SK-N-SH treated with all-trans-retinoic acid at 6 μM for 48 hours (cell line): Measurements from ENCODE around the gene CRYAB.
"Not testable (repeated sequence)": the region's sequence is repeated elsewhere in the genome, so short reads cannot be mapped to it uniquely, and the experiment has no call there.

Experiments
- ATAC-seq: fragments of 200-7000 bp; cut with Tn5 transposase; 3 replicates; pipeline ENCODE4 v1.9.1; 2020; ENCODE audit warnings: mild to moderate bottlenecking, moderate library complexity
- ARNTL ChIP-seq: fragments of 450-650 bp; formaldehyde crosslinking; IDR thresholded peaks from 2 replicates; pipeline ENCODE4 v1.5.0; 2020; ENCODE audit warnings: low read depth, mild to moderate bottlenecking, moderate library complexity, borderline replicate concordance
- ESRRG ChIP-seq: fragments of 250-450 bp; sonication (Bioruptor Pico); IDR thresholded peaks from 2 replicates; pipeline ENCODE4 v1.6.1; 2021; ENCODE audit warnings: mild to moderate bottlenecking
- GLIS3 ChIP-seq: fragments of 250-450 bp; sonication (Bioruptor Pico); IDR thresholded peaks from 2 replicates; pipeline ENCODE4 v1.5.0; 2020; ENCODE audit warnings: mild to moderate bottlenecking, moderate library complexity
- ISL1 ChIP-seq: fragments of 250-450 bp; sonication (Bioruptor Pico); IDR thresholded peaks from 2 replicates; pipeline ENCODE4 v2.1.2; 2022; ENCODE audit warnings: mild to moderate bottlenecking, moderate library complexity
- OSR1 ChIP-seq: fragments of 250-450 bp; sonication (Bioruptor Pico); IDR thresholded peaks from 2 replicates; pipeline ENCODE4 v1.8.0; 2022; ENCODE audit warnings: moderate library complexity, mild to moderate bottlenecking, inconsistent platforms
- PPARA ChIP-seq: fragments of 250-450 bp; sonication (Bioruptor Pico); IDR thresholded peaks from 2 replicates; pipeline ENCODE4 v1.5.0; 2020; ENCODE audit warnings: mild to moderate bottlenecking, borderline replicate concordance
- RARB ChIP-seq: fragments of 250-450 bp; sonication (Bioruptor Pico); IDR thresholded peaks from 2 replicates; pipeline ENCODE4 v1.8.0; 2021; ENCODE audit warnings: mild to moderate bottlenecking, moderate library complexity
- SNAI2 ChIP-seq: fragments of 250-450 bp; sonication (Bioruptor Pico); IDR thresholded peaks from 2 replicates; pipeline ENCODE4 v1.5.0; 2020; ENCODE audit warnings: mild to moderate bottlenecking, moderate library complexity
- TCF4 ChIP-seq: fragments of 250-450 bp; sonication (Bioruptor Pico); IDR thresholded peaks from 2 replicates; pipeline ENCODE4 v1.8.0; 2021; ENCODE audit warnings: mild to moderate bottlenecking, moderate library complexity, borderline replicate concordance
- TOX ChIP-seq: fragments of 250-450 bp; sonication (Bioruptor Pico); IDR thresholded peaks from 2 replicates; pipeline ENCODE4 v1.8.0; 2021; ENCODE audit warnings: mild to moderate bottlenecking, moderate library complexity, borderline replicate concordance
- ZFP3 ChIP-seq: fragments of 250-450 bp; sonication (Bioruptor Pico); IDR thresholded peaks from 2 replicates; pipeline ENCODE4 v1.5.0; 2020; ENCODE audit warnings: mild to moderate bottlenecking, moderate library complexity
- ZNF565 ChIP-seq: fragments of 450-650 bp; formaldehyde crosslinking; conservative IDR thresholded peaks from 2 replicates; pipeline ENCODE4 v1.5.0; 2020; ENCODE audit warnings: low read depth, mild to moderate bottlenecking, moderate library complexity
- ZNF70 ChIP-seq: fragments of 450-650 bp; formaldehyde crosslinking; IDR thresholded peaks from 2 replicates; pipeline ENCODE4 v1.5.0; 2020; ENCODE audit warnings: mild to moderate bottlenecking, moderate library complexity
- ZNF8 ChIP-seq: fragments of 450-650 bp; formaldehyde crosslinking; IDR thresholded peaks from 2 replicates; pipeline ENCODE4 v1.5.0; 2020; ENCODE audit warnings: mild to moderate bottlenecking, moderate library complexity
- TF ChIP-seq, protein P1 (sequence below): fragments of 250-450 bp; sonication (Bioruptor Pico); IDR thresholded peaks from 2 replicates; pipeline ENCODE4 v1.8.0; 2020; ENCODE audit warnings: mild to moderate bottlenecking, moderate library complexity, borderline replicate concordance
- TF ChIP-seq, protein P2 (sequence below): fragments of 250-450 bp; sonication (Bioruptor Pico); IDR thresholded peaks from 2 replicates; pipeline ENCODE4 v1.5.1; 2021; ENCODE audit warnings: mild to moderate bottlenecking, moderate library complexity
- TF ChIP-seq, protein P3 (sequence below): fragments of 250-450 bp; sonication (Bioruptor Pico); IDR thresholded peaks from 2 replicates; pipeline ENCODE4 v1.8.0; 2021; ENCODE audit warnings: low read depth, mild to moderate bottlenecking, moderate library complexity, borderline replicate concordance
- TF ChIP-seq, protein P4 (sequence below): fragments of 250-450 bp; sonication (Bioruptor Pico); IDR thresholded peaks from 2 replicates; pipeline ENCODE4 v1.5.0; 2020; ENCODE audit warnings: mild to moderate bottlenecking, moderate library complexity

CRYAB gene

DNA sequence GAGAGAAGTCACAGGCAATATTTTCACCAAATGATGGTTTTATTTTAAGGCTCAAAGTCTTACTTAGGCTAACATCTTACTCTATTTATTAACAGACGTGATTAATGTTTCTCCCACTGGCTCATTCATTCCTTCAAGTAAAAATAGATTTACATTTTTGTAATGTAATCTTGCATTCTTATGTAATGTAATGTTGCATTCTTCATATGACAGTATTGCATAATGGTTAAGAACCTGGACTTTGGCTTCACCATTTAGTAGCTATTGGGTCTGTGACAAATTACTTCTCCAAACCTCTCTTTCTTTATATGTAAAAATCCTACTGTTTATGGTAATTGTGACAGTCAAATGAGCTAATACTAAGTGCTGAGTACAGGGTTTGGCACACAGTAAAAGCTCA is 22.3 kb upstream of the CRYAB start:
- TF ChIP-seq ISL1 (CRISPR knock-in tag), result peak; percentile 72
- no peak for TF ChIP-seq ZFP3 (CRISPR knock-in tag)
- TF ChIP-seq, protein P1, sequence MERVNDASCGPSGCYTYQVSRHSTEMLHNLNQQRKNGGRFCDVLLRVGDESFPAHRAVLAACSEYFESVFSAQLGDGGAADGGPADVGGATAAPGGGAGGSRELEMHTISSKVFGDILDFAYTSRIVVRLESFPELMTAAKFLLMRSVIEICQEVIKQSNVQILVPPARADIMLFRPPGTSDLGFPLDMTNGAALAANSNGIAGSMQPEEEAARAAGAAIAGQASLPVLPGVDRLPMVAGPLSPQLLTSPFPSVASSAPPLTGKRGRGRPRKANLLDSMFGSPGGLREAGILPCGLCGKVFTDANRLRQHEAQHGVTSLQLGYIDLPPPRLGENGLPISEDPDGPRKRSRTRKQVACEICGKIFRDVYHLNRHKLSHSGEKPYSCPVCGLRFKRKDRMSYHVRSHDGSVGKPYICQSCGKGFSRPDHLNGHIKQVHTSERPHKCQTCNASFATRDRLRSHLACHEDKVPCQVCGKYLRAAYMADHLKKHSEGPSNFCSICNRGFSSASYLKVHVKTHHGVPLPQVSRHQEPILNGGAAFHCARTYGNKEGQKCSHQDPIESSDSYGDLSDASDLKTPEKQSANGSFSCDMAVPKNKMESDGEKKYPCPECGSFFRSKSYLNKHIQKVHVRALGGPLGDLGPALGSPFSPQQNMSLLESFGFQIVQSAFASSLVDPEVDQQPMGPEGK (CRISPR knock-in tag), result no peak
- no peak for ATAC-seq

DNA sequence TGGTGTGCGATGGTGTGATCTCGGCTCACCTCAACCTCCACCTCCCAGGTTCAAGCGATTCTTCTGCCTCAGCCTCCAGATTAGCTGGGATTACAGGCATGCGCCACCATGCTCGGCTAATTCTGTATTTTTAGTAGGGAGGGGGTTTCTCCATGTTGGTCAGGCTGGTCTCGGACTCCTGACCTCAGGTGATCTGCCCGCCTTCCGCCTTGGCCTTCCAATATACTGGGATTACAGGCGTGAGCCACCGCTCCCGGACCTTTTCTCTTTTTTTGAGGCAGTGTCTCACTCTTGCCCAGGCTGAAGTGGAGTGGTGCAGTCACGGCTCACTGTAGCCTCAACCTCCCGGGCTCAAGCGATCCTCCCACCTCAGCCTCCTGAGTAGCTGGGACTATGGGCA is 21.6 kb upstream of the CRYAB start:
- ATAC-seq, result not testable (repeated sequence)

DNA sequence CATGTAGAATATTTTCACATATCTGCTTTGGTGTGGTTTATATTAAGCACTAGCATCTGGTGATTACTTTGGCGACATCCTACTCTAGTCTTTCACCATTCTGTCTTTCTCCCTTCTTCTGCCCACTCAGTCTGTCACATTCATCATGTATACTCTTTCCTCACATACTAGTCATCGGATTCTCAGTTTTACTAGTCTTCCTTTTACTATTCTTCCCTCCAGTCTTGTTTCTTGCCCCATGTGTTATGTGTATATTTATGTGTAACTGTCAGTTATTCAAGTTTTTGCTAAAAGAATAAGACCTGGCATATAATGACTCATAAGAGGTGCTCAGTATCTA is 21.0 kb upstream of the CRYAB start:
- TF ChIP-seq, protein P2, sequence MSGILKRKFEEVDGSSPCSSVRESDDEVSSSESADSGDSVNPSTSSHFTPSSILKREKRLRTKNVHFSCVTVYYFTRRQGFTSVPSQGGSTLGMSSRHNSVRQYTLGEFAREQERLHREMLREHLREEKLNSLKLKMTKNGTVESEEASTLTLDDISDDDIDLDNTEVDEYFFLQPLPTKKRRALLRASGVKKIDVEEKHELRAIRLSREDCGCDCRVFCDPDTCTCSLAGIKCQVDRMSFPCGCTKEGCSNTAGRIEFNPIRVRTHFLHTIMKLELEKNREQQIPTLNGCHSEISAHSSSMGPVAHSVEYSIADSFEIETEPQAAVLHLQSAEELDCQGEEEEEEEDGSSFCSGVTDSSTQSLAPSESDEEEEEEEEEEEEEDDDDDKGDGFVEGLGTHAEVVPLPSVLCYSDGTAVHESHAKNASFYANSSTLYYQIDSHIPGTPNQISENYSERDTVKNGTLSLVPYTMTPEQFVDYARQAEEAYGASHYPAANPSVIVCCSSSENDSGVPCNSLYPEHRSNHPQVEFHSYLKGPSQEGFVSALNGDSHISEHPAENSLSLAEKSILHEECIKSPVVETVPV (CRISPR knock-in tag), result no peak
- TF ChIP-seq ZNF8 (CRISPR knock-in tag), result no peak
- no peak for TF ChIP-seq TOX (CRISPR knock-in tag)
- TF ChIP-seq TCF4 (CRISPR knock-in tag), result no peak
- TF ChIP-seq GLIS3 (CRISPR knock-in tag), result no peak
- no peak for TF ChIP-seq ESRRG (CRISPR knock-in tag)
- TF ChIP-seq, protein P1 (CRISPR knock-in tag), result no peak
- ATAC-seq, result no peak

DNA sequence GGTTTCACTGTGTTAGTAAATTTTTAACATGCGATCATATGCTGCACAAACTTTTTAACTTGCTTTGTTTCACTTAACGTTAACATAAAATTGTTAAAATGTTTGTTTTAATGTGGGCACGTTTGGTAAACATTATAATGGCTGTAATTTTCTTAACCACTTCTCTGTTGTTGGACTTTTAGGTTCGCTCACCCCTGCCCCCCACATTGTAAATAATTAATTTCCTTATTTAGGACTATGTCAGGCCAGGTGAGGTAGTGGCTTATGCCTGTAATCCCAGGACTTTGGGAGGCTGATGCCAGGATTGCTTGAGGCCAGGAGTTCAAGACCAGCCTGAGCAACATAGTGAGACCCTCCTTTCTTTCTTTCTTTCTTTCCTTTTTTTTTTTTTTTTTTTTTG is 18.9 kb upstream of the CRYAB start:
- no peak for TF ChIP-seq ESRRG (CRISPR knock-in tag)
- TF ChIP-seq, protein P1 (CRISPR knock-in tag), result no peak
- ATAC-seq, result no peak

DNA sequence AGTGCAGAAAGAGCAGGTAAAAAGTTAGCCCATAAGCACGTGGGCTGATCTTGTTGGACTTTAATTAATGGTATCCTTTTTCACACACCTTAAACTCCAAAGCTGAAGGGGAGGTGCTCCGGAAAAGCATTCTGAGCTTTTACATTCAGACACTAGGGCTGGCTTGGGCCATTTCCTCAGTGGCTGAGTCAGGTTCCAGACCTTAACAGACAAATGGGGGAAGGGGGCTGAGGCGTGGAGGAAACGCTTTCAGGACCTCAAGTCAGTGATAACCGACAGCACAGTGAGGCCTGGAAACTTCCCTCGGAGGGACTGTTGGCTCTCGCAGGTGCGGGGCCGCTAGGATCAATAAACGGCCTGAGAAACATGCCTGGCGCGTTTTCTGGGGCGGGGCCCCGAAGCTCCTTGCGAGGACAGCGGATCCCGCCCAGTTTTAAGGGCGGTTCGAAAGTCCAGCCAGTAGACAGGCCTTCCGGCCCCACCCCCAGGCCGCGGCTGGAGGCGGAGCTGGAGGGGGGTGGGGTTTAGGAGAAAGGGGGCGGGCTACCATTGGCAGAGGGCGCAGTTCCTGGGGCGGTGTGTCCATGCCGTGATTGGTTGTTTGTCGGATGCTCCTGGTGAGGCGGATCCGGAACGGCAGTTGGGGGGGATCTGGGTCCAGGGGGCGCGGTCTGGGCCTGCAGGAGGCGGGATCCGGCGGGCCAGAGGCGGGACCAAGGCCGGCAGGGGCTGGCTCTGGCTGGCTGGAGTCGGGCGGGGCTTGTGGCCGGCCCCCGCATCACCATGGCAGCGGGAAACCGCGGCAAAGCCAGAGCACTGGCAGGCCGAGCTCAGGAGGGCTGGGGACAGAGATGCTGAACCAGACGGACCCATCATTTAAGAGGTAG is 15.2 kb upstream of the CRYAB start:
- TF ChIP-seq ZNF8 (CRISPR knock-in tag) (no peak), GLIS3 (CRISPR knock-in tag) (no peak)
- TF ChIP-seq, protein P3, sequence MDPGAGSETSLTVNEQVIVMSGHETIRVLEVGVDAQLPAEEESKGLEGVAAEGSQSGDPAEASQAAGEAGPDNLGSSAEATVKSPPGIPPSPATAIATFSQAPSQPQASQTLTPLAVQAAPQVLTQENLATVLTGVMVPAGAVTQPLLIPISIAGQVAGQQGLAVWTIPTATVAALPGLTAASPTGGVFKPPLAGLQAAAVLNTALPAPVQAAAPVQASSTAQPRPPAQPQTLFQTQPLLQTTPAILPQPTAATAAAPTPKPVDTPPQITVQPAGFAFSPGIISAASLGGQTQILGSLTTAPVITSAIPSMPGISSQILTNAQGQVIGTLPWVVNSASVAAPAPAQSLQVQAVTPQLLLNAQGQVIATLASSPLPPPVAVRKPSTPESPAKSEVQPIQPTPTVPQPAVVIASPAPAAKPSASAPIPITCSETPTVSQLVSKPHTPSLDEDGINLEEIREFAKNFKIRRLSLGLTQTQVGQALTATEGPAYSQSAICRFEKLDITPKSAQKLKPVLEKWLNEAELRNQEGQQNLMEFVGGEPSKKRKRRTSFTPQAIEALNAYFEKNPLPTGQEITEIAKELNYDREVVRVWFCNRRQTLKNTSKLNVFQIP (CRISPR knock-in tag), result no peak
- ATAC-seq, result peak; percentile 95

DNA sequence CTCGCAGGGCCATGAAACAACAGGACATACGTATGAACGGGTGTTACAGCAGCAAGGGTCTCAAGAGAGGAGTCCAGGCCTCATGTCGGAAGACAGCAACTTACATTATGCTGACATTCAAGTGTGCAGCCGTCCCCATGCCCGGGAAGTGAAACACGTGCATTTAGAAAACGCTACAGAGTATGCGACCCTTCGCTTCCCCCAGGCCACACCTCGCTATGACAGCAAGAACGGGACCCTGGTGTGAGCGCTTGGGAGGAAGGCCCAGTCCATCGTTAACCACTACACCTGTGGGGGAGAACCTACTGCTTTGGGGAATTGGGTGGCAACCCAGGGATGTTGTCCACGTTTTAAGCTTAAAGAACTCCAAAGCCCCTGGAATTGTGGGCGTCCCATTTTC is 14.4 kb upstream of the CRYAB start:
- ATAC-seq, result no peak
- TF ChIP-seq ZNF8 (CRISPR knock-in tag), result no peak
- TF ChIP-seq, protein P4, sequence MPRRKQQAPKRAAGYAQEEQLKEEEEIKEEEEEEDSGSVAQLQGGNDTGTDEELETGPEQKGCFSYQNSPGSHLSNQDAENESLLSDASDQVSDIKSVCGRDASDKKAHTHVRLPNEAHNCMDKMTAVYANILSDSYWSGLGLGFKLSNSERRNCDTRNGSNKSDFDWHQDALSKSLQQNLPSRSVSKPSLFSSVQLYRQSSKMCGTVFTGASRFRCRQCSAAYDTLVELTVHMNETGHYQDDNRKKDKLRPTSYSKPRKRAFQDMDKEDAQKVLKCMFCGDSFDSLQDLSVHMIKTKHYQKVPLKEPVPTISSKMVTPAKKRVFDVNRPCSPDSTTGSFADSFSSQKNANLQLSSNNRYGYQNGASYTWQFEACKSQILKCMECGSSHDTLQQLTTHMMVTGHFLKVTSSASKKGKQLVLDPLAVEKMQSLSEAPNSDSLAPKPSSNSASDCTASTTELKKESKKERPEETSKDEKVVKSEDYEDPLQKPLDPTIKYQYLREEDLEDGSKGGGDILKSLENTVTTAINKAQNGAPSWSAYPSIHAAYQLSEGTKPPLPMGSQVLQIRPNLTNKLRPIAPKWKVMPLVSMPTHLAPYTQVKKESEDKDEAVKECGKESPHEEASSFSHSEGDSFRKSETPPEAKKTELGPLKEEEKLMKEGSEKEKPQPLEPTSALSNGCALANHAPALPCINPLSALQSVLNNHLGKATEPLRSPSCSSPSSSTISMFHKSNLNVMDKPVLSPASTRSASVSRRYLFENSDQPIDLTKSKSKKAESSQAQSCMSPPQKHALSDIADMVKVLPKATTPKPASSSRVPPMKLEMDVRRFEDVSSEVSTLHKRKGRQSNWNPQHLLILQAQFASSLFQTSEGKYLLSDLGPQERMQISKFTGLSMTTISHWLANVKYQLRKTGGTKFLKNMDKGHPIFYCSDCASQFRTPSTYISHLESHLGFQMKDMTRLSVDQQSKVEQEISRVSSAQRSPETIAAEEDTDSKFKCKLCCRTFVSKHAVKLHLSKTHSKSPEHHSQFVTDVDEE, result no peak
- TF ChIP-seq ZNF565 (CRISPR knock-in tag), result no peak
- TF ChIP-seq GLIS3 (CRISPR knock-in tag), result no peak
- no peak for TF ChIP-seq OSR1
- no peak for TF ChIP-seq ARNTL (CRISPR knock-in tag)
- no peak for TF ChIP-seq ZNF70 (CRISPR knock-in tag)
- TF ChIP-seq, protein P2 (CRISPR knock-in tag), result no peak
- TF ChIP-seq PPARA (CRISPR knock-in tag), result no peak
- no peak for TF ChIP-seq TOX (CRISPR knock-in tag)
- TF ChIP-seq SNAI2 (CRISPR knock-in tag), result no peak
- no peak for TF ChIP-seq RARB
